Stimulated activated naive CD4-positive, alpha-beta T cell (primary cell): ENCODE results near the gene ANKEF1.
A peak's percentile ranks its signal among the peaks of the same experiment; 100 is the strongest.

ENCODE experiments used
- DNase-seq, 6 experiments: peaks; one replicate each; lab custom pipeline; 2025; lab: John Stamatoyannopoulos, UW

ANKEF1 gene

DNA sequence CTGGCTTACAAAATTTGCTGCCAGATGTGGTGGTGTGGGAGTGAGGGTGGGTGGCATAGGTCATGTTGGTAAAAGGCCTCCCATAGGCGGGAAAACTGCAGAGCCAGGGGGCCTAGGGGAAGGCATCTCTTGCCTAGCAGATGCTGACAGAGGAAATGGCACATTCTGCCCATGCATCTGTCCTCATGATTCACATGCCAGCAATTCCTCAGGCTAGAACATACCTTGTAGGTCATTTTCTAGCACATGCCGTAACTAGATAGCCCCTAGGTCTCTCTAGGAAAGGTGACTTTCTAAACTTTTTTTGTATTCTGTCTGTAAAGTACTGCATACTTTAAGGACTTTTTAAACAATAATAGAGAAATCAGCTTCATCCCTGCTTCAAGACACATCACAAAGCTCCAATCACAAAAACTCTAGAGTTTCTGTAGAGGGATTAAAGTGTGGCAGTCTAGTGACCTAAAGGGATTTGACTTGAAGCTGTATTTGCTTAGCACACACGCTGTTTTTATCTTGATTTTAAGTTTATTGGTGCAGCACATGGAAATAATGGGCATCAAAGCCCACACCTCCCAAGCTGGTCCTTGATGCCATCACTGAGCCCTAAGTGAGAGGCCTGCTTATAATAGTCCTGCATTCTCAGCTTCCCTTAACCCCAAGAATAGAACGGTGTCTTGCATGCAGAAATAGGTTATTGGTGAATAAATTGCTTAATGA is 55.2 kb downstream of the ANKEF1 start:
- no peak for DNase-seq

DNA sequence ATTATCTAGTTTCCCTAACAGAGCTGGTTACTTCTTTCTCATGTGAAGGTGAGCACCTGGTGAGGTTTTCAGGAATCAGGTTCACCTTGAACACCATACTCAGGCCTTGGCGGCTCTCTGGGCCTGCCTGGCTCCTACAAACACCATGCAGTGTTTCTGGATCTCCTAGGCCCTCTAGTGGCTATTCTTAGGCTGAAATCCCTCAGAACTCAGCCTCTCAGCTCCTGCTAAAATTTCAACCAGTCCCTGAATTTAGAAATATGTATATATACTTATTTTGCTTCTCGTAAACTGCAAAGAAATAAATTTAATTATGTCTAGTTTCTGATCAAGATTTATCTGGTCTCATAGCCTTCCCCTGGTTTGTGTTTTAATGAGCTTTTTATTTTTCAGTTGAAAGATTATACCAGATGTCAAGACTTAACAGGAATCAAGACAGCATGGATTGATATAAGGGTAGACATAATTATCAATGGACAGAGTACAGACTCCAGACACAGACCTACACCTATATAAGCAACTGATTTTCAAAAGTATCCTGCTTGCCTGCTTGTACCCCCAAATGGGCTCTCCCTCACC is 55.9 kb downstream of the ANKEF1 start:
- peak in 3 of 6 experiments; percentile 2 to 37 (median 28) for DNase-seq

- no peak for DNase-seq
These were observed 58.4 kb downstream of the ANKEF1 start for GRCh38 chr20:10093087-10093591.

DNA sequence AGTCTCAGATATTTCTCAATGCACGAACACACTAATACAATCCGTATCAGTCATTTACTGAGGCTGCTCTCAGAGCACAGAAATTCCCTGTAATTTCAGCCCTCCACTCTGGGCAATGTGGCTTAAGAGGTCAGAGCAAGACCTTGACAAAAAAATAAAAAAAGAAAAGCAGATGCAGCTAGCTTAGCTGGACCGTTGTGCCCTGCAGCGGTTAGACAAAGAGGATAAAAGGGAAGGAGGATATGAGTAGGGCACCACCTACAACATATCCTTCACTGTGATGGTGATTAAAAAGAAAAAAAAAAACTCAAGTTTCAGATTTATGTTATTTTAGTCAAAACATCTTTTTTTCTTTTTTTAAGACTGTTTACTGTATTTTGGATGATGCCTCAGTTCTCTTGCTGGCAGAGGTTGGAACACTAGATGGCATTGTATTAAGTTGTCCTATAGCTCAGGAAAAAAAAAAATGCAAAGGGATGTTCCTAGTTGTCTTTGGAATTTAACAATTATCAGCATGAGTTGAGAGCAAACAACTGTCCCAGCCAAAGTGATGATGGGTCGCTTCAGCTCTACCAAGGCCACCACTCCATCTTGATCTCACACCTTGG is 59.9 kb downstream of the ANKEF1 start:
- no peak for DNase-seq

- DNase-seq: no peak
These were observed 62.0 kb downstream of the ANKEF1 start for GRCh38 chr20:10096790-10097189.

GRCh38 chr20:10105046-10105445 is 70.3 kb downstream of the ANKEF1 start:
- no peak for DNase-seq
